Ramos (cell line): ENCODE measurements around the gene TCF4.

Experiments
- in situ Hi-C: fragments of 300-500 bp; cut with MboI; formaldehyde crosslinking; loops from one replicate; pipeline ENCODE4 v1.14.3; 2022; ENCODE audit warnings: low sequenced_read_pairs; ENCODE audit not compliant: unreplicated experiment

Gene TCF4

GRCh38 chr18:55549474-55550104 is 38.4 kb downstream of the TCF4 start:
- in situ Hi-C loops, result no loop called here

- in situ Hi-C loops, result no loop called here
Observed at GRCh38 chr18:55547705-55548056, 40.3 kb downstream of the TCF4 start.

GRCh38 chr18:55546851-55547704 is 40.9 kb downstream of the TCF4 start:
- in situ Hi-C loops, result no loop called here

- in situ Hi-C loops, result no loop called here
Observed at GRCh38 chr18:55544014-55544413, 44.0 kb downstream of the TCF4 start.

- in situ Hi-C loops, result no loop called here
Observed at GRCh38 chr18:55543130-55543704, 44.8 kb downstream of the TCF4 start.

- in situ Hi-C loops, result no loop called here
Observed at GRCh38 chr18:55541571-55541970, 46.4 kb downstream of the TCF4 start.

- in situ Hi-C loops, result no loop called here
Observed at GRCh38 chr18:55539240-55539639, 48.8 kb downstream of the TCF4 start.

- in situ Hi-C loops, result no loop called here
Observed at GRCh38 chr18:55534996-55535395, 53.0 kb downstream of the TCF4 start.

- in situ Hi-C loops, result no loop called here
Observed at GRCh38 chr18:55534547-55534946, 53.4 kb downstream of the TCF4 start.

- in situ Hi-C loops, result no loop called here
Observed at GRCh38 chr18:55530166-55530565, 57.8 kb downstream of the TCF4 start.

- in situ Hi-C loops, result no loop called here
Observed at GRCh38 chr18:55529581-55529980, 58.4 kb downstream of the TCF4 start.

- in situ Hi-C loops, result no loop called here
Observed at GRCh38 chr18:55525845-55526244, 62.1 kb downstream of the TCF4 start.

GRCh38 chr18:55524353-55525073 is 63.5 kb downstream of the TCF4 start:
- in situ Hi-C loops, result no loop called here

- in situ Hi-C loops, result no loop called here
Observed at GRCh38 chr18:55523001-55523400, 65.0 kb downstream of the TCF4 start.

GRCh38 chr18:55522011-55522410 is 66.0 kb downstream of the TCF4 start:
- in situ Hi-C loops, result no loop called here

- in situ Hi-C loops, result no loop called here
Observed at GRCh38 chr18:55517055-55517454, 70.9 kb downstream of the TCF4 start.

GRCh38 chr18:55515941-55516710 is 71.9 kb downstream of the TCF4 start:
- in situ Hi-C loops, result no loop called here

- in situ Hi-C loops, result no loop called here
Observed at GRCh38 chr18:55515214-55515613, 72.8 kb downstream of the TCF4 start.

- in situ Hi-C loops, result no loop called here
Observed at GRCh38 chr18:55513161-55513560, 74.8 kb downstream of the TCF4 start.

GRCh38 chr18:55511277-55511676 is 76.7 kb downstream of the TCF4 start:
- in situ Hi-C loops, result no loop called here
